GM18868 (cell line): ENCODE measurements around the gene DDIT3.
"Not testable (repeated sequence)": the region's sequence is repeated elsewhere in the genome, so short reads cannot be mapped to it uniquely, and the experiment has no call there.

Experiments used
- ATAC-seq: cut with Tn5 transposase; IDR thresholded peaks from one replicate; pipeline ENCODE4 v1.9.1; 2021; ENCODE audit warnings: mild to moderate bottlenecking, moderate library complexity; ENCODE audit not compliant: unreplicated experiment

The DDIT3 gene

GRCh38 chr12:57520053-57520818 lies at the start of gene DDIT3:
DDIT3 (minus strand) TSS chr12:57520514; CDS start chr12:57517406, 3,108 bp downstream.
- ATAC-seq = peak; percentile 78

- ATAC-seq = no peak
These were observed 49.5 kb upstream of the DDIT3 start for GRCh38 chr12:57569858-57570257.

GRCh38 chr12:57568838-57569237 lies 48.5 kb upstream of the DDIT3 start:
- ATAC-seq = no peak

GRCh38 chr12:57564178-57564740 lies 43.9 kb upstream of the DDIT3 start:
- ATAC-seq = no peak

- ATAC-seq = no peak
These were observed 43.0 kb upstream of the DDIT3 start for GRCh38 chr12:57563358-57563757.

GRCh38 chr12:57561117-57561516 lies 40.8 kb upstream of the DDIT3 start:
- not testable (repeated sequence) for ATAC-seq

- ATAC-seq = no peak
These were observed 40.2 kb upstream of the DDIT3 start for GRCh38 chr12:57560516-57560915.

GRCh38 chr12:57558864-57559263 lies 38.5 kb upstream of the DDIT3 start:
- ATAC-seq = no peak

GRCh38 chr12:57554897-57555296 lies 34.6 kb upstream of the DDIT3 start:
- no peak for ATAC-seq

GRCh38 chr12:57554453-57554852 lies 34.1 kb upstream of the DDIT3 start:
- no peak for ATAC-seq

GRCh38 chr12:57553343-57554202 lies 33.3 kb upstream of the DDIT3 start:
- no peak for ATAC-seq

- ATAC-seq = no peak
These were observed 32.6 kb upstream of the DDIT3 start for GRCh38 chr12:57552835-57553313.

GRCh38 chr12:57552306-57552651 lies 32.0 kb upstream of the DDIT3 start:
- ATAC-seq = no peak

GRCh38 chr12:57551637-57552305 lies 31.5 kb upstream of the DDIT3 start:
- no peak for ATAC-seq

GRCh38 chr12:57550641-57551549 lies 30.6 kb upstream of the DDIT3 start:
- ATAC-seq = no peak

- ATAC-seq = peak; percentile 31
These were observed 29.8 kb upstream of the DDIT3 start, which contains the start of gene KIF5A for GRCh38 chr12:57549909-57550640. KIF5A (plus strand) TSS chr12:57550044; CDS start chr12:57550272, 228 bp downstream.

GRCh38 chr12:57549203-57549908 lies 29.0 kb upstream of the DDIT3 start:
- no peak for ATAC-seq

GRCh38 chr12:57548488-57548887 lies 28.2 kb upstream of the DDIT3 start:
- no peak for ATAC-seq

- no peak for ATAC-seq
These were observed 27.6 kb upstream of the DDIT3 start for GRCh38 chr12:57548013-57548315.
